GM06990 (cell line): ENCODE data around the gene C1QTNF9B.

Source experiments
- DNase-seq: peaks from one replicate; pipeline ENCODE4 v3.0.0-alpha.2; 2011; ENCODE audit not compliant: insufficient read length; ENCODE audit errors: extremely low read depth
- H3K27me3 ChIP-seq: replicated peaks from 2 replicates; pipeline ENCODE4 v1.6.0; 2011; ENCODE audit warnings: low read length; ENCODE audit not compliant: control insufficient read depth, insufficient read depth
- H3K36me3 ChIP-seq: 2 replicates; pipeline ENCODE4 v1.5.1; 2011; ENCODE audit warnings: low read length; ENCODE audit not compliant: control insufficient read depth, insufficient read depth
- H3K4me3 ChIP-seq: replicated peaks from 2 replicates; pipeline ENCODE4 v1.5.1; 2011; ENCODE audit warnings: low read depth, mild to moderate bottlenecking, control low read depth, low read length
- CTCF ChIP-seq: IDR thresholded peaks from 2 replicates; pipeline ENCODE4 v1.5.1; 2011; ENCODE audit warnings: low read length, control low read depth, mild to moderate bottlenecking, inconsistent platforms; ENCODE audit not compliant: insufficient read depth, poor library complexity, severe bottlenecking

Gene C1QTNF9B

GRCh38 chr13:23859904-23860303 lies 37.4 kb downstream of the C1QTNF9B start:
- no peaks in the 10 kb centered on the region for H3K27me3 ChIP-seq
- no peak for TF ChIP-seq CTCF
- H3K4me3 ChIP-seq: no peak overlapping the region
- DNase-seq: no peak
- H3K36me3 ChIP-seq: no peaks in the 10 kb centered on the region; the same call in 1 of the 2 replicates

GRCh38 chr13:23859455-23859854 lies 37.8 kb downstream of the C1QTNF9B start:
- no peaks in the 10 kb centered on the region; the same call in 1 of the 2 replicates for H3K36me3 ChIP-seq
- no peak for DNase-seq
- no peaks in the 10 kb centered on the region for H3K27me3 ChIP-seq
- no peak overlapping the region for H3K4me3 ChIP-seq
- TF ChIP-seq CTCF: no peak

- TF ChIP-seq CTCF: no peak
- Histone ChIP-seq H3K36me3 (no peaks in the 10 kb centered on the region; the same call in 1 of the 2 replicates), H3K4me3 (no peak overlapping the region), H3K27me3 (no peaks in the 10 kb centered on the region)
- no peak for DNase-seq
These were observed 38.8 kb downstream of the C1QTNF9B start for GRCh38 chr13:23858546-23858945.

DNA sequence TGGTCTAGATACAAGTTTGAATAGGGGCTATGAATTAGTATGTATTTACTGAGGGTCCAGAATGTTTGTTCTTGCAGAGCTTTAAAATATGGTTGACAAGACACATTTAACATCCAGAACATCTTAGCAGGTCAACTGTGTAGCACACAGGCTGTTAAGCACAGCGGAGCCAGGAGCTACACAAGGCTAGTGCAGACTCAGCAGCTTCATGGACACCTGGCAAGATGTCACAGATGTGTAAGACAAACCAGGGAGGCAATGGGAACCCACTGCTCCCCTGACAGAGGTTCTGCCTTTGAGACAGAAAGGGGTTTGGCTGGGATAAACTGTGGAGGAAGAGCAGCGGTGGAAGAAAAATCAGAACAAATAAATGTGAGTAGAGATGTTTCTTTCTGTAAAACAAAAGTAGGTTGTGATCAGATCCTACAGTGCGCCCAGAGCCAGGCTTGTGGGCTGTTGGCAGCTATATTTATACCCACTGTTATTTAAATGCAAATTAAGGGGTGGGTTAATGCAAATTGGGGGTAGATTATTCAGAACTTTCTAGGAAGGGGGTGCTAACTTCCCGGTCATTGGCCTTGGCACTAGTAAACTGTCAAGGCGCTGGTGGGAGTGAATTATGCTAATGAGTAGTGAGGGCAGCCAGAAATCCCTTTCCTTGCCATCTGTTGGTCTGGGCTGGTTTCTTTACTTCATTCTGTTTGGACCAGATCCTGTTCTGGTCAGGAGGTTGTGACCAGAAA lies 41.1 kb downstream of the C1QTNF9B start:
- no peak for DNase-seq
- H3K27me3 ChIP-seq: no peaks in the 10 kb centered on the region
- H3K36me3 ChIP-seq: no peaks in the 10 kb centered on the region; the same call in 1 of the 2 replicates
- no peak for TF ChIP-seq CTCF
- no peak overlapping the region for H3K4me3 ChIP-seq

DNA sequence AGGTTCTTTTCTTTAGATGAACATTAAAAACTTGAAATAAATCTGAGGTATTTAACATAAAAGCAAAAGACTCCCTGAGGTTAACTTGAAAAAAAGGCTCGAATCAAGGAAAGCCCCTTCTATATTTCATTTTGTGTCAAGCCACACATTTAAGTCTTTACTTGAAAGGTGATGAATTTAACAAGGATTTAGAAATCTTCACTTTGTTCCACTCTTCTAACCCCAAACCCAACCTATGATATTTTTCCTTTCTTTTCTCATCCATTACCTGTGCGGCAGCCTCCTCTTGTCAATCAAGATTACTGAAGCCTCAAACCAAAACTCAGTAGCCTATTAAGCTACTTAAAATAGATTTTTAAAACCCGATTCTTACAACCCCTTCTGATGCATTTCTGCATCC lies 41.9 kb downstream of the C1QTNF9B start:
- DNase-seq: no peak
- Histone ChIP-seq H3K36me3 (no peaks in the 10 kb centered on the region), H3K4me3 (no peak overlapping the region), H3K27me3 (no peaks in the 10 kb centered on the region)
- no peak for TF ChIP-seq CTCF

- TF ChIP-seq CTCF: no peak
- no peak for DNase-seq
- Histone ChIP-seq H3K4me3 (no peak overlapping the region), H3K27me3 (no peaks in the 10 kb centered on the region), H3K36me3 (no peaks in the 10 kb centered on the region)
These were observed 45.0 kb downstream of the C1QTNF9B start for GRCh38 chr13:23852351-23852750.
